HG03342 (cell line): Measurements from ENCODE around the gene APLF.
"Not testable (repeated sequence)": the region's sequence is repeated elsewhere in the genome, so short reads cannot be mapped to it uniquely, and the experiment has no call there.

ENCODE experiments used
- ATAC-seq: cut with Tn5 transposase; IDR thresholded peaks from one replicate; pipeline ENCODE4 v1.9.1; 2021; ENCODE audit warnings: mild to moderate bottlenecking, moderate library complexity; ENCODE audit not compliant: unreplicated experiment

APLF gene

DNA sequence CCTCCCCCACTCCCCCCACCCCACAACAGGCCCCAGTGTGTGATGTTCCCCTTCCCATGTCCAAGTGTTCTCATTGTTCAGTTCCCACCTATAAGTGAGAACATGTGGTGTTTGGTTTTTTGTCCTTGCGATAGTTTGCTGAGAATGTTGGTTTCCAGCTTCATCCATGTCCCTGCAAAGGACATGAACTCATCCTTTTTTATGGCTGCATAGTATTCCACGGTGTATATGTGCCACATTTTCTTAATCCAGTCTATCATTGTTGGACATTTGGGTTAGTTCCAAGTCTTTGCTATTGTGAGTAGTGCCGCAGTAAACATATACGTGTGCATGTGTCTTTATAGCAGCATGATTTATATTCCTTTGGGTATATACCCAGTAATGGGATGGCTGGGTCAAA lies 103.0 kb downstream of the APLF start:
- not testable (repeated sequence) for ATAC-seq

DNA sequence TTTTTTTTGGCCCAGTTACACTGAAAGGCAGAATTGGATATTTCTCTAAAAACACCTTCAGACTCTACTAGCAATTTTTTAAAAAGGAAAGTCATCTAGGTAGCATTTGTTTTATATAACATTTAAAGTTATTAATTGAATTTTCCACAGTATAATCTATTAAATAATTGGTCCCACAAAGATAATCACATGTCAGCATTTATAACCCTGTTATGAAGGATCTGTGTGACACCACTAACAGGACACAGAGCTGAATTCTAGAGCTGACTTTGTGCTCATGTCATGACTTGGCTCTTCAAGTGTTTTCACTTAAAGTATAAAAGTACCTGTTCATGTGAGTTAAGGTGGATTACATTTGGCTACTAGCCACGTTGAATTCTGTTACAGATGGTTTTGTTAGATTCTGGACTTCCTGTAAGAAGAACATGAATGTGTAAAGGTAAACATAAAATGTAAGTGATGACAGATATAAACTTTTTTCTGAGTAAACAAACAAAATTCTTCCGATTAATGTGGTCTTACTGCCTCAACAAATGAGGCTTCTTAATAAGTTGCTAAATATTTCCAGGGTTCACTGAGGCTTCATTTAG lies 106.9 kb downstream of the APLF start:
- no peak for ATAC-seq

DNA sequence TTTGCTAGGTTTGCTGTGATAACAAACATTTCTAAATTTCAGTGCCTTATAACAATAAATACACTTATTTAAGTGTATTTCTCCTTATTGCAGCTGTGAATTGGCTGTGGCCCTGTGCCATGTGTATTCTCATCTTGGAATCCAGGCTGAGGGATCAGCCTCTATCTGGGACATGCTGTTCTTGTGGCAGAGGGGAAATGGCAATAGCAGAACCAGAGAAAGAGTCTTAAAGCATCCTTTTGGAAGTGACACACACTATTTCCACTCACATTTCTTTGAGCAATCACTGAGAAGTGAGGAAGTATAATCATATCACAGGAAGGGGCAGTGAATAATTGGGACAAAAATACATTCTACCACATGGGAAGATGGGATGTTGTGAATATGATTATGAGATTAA lies 109.8 kb downstream of the APLF start:
- no peak for ATAC-seq

DNA sequence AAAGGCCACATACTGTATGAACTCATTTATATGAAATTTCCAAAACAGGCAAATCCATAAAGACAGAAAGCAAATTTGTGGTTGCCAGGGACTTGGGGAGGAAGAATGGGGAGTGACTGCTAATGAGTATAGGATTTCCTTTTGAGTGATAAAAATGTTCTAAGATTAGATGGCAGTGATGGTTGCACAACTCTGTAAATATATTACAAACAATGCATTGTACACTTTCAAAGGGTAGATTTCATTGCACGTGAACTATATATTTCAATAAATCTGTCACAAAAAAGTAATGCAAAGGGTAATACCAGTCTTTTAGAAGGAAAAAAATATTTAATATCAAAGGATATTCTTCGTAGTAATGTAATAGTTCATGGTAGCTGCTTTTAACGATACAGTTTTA lies 112.3 kb downstream of the APLF start:
- ATAC-seq: no peak

DNA sequence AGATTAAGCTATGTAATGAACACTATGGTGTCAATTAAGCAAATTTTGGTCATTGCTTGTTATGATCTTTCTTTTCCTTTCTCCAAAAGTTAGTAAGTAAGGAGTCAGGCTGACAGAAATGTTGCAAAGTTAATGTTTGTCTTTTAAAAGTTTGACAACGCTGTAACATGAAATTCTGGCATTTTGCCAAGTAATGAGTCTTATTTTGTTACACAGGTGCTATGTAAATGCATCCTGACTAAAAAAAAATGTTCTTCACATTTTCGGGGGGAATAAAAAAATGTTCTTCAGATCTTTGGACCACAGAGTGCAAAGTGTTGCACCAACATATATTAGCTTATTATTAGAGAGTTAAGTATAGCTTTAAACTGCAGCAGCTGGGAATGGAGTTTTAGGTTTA lies 121.2 kb downstream of the APLF start:
- no peak for ATAC-seq

DNA sequence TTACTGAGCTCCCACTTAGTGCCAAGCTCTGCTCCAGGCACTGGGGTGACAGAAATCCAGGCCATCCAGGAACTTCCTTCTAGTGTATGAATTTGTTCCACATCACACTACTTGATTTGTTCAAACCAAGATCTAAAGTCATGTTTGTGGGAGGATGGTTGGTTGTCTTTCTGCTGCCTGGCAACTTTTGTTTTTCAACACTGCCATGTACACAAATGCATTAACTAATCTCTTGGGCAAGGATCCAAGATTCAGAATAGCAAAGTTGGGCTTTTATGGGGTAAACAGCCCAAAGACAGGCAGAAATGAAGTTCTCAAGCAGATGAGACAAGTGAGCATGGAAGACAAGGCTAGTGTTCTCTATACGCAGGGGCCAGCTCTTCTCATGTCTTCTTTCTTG lies 122.6 kb downstream of the APLF start:
- ATAC-seq: no peak

DNA sequence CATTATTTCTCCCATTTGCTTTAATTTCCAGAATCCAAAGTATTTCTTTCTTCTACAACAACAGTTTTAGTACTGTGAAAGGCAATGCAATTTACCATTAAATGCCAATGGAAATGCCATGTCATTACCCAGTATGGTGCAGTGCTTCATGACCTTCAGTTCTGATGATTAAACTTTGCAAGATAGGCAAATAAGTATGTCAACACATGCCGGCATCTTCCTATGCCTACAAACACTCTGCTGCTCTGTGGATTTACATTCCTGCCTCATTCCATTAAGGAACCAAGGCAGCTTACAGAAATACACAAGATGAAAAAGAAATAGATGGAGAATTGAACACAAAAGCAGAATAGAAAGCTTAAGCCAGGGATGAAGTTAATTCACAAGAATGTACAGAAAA lies 123.3 kb downstream of the APLF start:
- ATAC-seq: no peak

DNA sequence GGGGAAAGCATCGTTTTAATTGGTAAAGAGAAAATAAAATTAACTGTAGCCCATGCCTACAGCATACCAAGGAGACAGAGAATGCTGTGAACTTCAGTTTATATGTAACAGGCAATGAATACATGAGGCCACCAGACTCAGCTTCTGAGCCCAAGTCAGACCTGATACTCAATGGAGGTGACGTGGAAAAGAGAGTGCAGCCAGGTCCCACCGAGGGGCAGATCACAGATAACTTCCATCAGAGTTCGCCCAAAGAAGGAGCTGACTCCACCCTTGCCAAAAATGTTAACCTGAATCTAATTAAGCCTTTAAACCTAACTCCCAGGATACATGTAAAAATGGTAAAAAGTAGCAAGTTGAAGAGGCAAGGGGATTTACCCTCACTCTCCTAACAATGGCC lies 123.8 kb downstream of the APLF start:
- no peak for ATAC-seq

DNA sequence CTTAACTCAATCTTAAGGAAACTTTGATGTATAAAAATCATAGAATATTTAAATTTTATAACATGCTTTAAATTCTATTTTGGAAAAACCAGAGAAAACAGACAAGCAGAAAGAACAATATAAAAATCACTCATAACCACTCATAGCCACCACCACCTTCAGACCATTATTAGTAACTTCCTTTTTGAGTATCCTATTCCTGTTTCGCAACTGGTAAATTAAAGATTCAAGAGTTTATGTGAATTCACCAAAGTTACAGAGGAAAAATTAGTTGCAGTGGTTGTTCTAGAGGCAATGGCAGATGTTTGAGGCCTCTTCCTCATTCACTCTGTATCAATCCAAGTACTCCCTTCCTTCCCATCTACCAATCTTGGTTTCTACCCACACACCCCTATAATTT lies 126.7 kb downstream of the APLF start:
- ATAC-seq: no peak

DNA sequence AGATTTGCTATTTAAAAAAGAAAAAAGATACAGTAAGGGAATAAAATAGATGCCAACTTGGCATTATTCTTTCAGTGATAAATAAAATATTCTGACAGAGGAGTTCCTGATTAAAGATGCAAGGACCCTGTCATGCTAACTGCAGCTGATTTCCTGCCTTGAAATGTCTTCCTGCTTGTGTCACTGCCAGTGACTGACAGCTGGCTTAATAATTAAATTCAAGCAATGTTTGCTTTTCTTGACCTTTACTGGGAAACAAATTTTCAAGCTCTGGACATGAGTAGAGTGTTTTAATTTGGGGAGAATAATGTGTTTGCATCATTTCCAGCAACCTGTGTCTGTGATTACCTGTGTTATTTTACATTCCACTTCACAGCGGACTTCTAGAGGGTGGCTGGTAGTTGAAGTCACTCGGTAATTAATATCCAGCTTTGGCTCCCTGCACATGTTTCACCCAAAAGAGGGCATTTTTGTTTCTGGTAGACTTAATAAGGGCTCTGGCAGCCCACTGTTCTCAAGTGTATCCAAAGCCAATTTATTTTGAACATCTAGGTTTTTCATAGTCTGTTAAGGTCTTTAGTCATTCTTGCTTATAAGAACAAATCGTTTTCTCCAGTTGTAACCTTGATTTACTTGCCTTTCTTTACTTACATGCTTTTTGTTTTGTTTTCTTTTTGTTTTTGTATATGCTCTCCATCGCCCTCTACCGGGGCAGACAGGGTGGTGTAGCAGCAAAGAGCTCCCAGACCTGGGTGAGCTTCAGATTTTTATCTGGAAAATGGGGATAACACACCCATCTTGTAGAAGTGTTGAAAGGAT lies 127.5 kb downstream of the APLF start:
- ATAC-seq: peak; percentile 78

DNA sequence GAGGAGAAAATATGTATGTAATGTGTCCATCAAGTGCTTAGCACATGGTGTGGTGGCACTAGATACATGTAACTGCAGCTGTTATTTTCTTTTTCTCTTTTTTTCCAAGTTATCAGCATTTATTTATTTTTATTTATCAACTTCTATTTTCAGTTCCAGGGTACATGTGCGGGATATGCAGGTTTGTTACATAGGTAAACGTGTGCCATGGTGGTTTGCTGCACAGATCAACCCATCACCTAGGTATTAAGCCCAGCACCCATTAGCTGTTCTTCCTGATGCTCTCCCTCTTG lies 128.1 kb downstream of the APLF start:
- ATAC-seq: not testable (repeated sequence)

DNA sequence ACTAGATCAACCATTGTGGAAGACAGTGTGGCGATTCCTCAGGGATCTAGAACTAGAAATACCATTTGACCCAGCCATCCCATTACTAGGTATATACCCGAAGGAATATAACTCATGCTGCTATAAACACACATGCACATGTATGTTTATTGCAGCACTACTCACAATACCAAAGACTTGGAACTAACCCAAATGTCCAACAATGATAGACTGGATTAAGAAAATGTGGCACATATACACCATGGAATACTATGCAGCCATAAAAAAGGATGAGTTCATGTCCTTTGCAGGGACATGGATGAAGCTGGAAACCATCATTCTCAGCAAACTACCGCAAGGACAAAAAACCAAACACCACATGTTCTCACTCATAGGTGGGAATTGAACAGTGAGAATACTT lies 133.1 kb downstream of the APLF start:
- ATAC-seq: not testable (repeated sequence)

DNA sequence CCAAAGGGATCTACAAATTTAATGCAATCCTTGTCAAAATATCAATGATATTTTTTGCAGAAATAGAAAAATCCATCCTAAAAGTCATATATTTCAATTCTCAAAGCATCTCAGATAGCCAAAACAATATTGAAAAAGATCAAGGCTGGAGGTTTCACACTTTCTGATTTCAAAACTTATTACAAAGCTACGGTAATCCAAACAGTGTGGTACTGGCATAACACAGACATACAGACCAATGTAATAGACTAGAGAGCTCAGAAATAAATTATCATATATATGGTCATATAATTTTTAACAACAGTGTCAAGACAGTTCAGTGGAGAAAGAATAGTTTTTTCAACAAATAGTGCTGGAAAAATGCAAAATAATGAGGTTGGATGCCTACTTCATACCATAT lies 135.7 kb downstream of the APLF start:
- no peak for ATAC-seq

DNA sequence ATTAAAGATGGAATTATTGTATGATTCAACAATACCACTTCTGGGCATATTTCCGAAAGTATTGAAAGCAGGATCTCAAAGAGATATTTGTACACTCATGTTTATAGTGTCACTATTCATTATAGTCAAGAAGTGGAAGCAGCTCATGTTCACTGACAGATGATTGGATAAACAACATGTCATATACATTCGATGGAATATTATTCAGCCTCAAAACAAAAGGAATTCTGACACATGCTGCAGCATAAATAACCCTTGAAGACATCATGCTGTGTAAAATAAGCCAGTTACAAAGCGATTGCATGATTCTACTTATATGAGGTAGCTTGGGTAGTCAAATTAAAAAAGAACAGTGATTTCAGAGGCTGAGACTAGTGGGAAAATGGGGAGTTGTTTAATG lies 136.7 kb downstream of the APLF start:
- ATAC-seq: no peak

DNA sequence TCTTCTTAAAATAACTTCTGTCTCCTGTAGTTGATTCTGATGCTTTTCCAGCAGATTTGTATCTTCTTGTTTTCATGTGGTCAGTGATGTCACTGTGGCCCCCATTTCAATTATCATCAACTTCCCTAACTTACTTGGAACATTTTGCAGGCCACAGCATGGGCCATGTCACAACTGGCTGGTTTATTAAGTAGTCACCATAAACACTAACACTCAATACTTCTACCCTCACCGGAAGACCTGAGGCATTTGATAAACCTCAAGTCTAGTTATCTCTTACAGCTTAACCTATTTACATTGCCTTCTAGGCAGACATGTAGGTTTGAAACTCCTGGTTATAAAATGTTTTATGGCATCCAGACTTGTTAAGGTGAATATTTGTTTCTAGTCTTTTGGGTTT lies 138.6 kb downstream of the APLF start:
- ATAC-seq: no peak

DNA sequence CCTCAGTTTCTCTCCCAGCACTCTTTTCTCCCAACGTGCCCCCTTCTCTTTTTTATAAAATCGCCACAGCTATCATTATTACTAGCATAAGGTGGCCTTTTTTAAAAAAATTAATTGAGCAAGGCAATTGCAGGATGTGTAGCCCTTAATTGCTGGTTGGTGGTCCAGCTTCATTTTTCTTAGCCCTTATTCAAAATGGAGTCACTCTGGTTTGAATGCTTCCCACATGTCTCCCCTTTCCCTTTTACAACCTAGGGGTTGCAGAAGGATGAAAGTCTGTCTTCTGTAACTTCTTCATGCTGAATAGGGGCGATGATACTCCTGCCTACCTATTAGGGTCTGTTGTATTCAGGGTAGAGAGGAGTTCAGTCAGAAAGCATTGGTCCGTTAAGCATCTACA lies 139.4 kb downstream of the APLF start:
- ATAC-seq: no peak

DNA sequence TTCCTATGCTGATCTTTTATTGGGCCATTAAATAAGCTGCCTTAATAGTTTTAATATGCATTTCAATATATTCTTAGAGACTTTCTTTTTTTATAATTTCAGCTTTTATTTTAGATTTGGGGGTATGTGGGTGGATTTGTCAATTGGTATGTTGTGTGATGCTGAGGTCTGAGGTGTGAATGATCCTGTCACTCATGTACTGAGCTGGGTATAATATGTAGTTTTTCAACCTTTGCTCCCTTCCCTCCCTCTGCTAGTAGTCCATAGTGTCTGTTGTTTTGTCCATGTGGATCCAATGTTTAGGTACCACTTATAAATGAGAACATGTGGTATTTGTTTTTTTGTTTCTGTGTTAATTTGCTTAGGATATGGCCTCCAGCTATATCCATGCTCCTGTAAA lies 140.5 kb downstream of the APLF start:
- no peak for ATAC-seq

DNA sequence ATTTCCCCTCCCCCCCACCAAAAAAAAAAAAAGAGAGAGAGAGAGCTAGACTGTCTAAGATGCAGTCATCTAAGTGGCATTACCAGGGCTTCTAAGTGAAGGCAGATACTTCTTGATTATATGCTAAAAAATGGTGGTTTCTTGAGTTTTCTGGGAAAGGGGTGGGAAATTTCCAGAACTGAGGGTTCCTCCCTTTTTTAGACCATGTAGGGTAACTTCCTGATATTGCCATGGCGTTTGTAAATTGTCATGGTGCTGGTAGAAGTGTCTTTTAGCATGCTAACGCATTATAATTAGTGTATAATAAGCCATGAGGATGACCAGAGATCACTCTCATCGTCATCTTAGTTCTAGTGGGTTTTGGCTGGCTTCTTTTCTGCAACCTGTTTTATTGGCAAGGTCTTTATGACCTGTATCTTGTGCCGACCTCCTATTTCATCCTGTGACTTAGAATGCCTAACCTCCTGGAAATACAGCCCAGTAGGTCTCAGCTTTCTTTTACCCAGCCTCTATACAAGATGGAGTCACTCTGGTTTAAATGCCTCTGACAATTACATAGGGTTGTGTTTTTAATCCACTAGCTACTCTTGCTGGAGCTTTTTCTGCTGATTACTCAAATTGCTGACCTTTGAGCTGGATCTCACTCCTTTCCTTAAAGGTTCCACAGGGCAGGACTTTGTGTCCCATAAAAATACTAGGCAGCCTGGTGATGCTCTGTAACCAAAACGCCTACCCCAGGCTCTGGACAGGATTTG lies 145.6 kb downstream of the APLF start:
- ATAC-seq: no peak

DNA sequence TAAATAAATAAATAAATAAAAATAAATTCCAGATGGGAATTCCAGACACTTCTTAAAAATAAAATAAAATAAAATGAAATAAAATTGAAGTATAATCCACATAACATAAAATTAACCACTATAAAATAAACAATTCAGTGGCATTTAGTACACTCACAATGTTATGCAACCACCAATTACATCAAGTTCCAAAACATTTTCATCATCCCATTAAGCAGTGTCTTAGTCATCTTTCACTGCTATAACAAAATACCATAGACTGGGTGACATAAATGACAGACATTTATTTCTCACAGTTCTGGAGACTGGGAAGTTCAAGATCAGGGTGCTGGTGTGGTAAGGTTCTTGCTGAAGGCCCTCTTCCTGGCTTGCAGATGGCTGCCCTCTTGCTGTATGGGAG lies 153.4 kb downstream of the APLF start:
- no peak for ATAC-seq

DNA sequence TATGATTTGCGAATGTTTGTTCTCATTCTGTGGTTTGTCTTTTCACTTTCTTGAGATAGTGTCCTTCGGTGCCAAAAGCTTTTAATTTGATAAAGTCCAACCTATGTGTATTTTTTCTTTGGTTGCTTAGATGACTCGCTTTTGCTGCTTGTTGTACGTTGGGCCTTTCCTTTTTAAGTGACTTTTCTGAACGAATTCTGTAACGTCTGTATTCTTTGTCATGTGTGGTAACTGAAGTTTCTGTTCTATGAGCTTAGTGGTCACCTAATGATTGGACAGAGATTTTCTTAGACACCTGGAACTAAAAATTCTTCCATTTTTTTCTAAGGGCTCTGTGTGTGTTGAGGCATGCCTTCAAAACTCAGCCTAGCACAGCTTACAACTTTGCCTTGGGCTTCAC lies 156.4 kb downstream of the APLF start:
- no peak for ATAC-seq

DNA sequence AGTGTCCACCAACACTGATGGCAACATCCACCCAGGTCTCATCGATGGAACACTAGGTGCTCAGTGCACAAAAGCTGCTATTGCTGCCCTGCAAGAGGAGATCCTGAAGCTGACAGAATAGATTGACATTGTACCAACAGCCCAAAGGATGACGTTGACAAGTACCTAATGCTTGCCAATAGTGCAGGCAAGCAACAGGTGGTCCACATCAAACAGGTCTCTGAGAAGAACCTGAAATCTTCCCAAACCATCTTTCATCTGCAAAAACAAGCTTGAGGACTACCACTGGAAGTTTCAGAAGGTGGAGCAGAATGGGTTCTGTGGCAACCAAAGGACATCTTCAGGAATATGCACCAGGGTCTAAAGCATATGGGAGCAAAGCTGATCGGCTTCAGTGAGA lies 160.2 kb downstream of the APLF start:
- ATAC-seq: no peak
